ENCODE data around the gene PRKAA1.
"Not testable (repeated sequence)": the region's sequence is repeated elsewhere in the genome, so short reads cannot be mapped to it uniquely, and the experiment has no call there.

PRKAA1 gene

DNA sequence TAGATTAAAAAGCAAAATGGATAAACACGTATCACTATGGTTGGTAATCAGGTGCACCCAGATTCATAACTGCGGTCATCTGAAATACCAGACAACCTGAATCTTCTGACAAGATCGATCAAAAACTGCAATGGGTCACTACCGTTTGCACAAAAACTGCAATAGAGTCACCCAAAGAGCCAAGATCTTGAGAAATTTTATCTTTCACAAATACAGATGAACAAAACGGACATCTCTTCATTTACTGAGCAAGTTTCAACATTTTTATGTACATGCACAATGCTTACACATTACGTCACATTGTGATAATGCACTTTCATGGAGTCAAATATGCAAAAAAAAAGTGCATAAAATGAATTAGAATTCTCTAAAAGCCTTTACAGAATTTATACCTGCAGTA lies 18.6 kb downstream of the PRKAA1 start:
- DNase-seq (ENCODE audit: low spot score): no peak

DNA sequence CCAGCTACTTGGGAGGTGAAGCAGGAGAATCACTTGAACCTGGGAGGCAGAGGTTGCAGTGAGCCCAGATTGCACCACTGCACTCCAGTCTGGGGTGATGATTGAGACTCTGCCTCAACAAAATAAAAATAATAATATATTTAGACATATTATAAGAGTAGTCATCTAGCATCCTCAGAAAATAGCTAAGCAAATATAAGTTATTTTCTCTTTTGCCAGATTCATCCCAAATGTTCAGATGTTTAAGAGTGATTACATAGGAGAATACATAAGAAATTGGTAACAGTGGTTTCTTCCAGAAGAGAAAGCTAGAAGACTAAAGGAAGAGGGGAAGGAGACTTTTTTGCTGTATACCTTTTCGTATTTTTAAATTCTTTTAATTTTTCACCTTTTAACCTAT lies 20.0 kb downstream of the PRKAA1 start:
- DNase-seq (ENCODE audit: low spot score): no peak

DNA sequence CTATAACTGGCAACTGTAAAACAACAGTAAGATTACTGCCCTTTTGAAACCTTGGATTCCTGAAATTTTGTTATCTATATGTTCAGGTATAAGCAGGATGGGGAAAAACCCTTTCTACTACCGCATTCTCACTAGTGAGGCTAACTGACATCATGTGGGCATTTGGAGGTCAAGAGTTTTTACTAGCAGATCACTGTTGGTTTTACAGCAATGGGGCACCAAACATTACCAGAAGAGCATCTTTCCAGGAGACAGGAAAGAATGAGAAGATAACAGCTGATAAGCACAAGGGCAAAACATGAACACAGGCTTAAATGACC lies 21.6 kb downstream of the PRKAA1 start:
- DNase-seq (ENCODE audit: low spot score): no peak

DNA sequence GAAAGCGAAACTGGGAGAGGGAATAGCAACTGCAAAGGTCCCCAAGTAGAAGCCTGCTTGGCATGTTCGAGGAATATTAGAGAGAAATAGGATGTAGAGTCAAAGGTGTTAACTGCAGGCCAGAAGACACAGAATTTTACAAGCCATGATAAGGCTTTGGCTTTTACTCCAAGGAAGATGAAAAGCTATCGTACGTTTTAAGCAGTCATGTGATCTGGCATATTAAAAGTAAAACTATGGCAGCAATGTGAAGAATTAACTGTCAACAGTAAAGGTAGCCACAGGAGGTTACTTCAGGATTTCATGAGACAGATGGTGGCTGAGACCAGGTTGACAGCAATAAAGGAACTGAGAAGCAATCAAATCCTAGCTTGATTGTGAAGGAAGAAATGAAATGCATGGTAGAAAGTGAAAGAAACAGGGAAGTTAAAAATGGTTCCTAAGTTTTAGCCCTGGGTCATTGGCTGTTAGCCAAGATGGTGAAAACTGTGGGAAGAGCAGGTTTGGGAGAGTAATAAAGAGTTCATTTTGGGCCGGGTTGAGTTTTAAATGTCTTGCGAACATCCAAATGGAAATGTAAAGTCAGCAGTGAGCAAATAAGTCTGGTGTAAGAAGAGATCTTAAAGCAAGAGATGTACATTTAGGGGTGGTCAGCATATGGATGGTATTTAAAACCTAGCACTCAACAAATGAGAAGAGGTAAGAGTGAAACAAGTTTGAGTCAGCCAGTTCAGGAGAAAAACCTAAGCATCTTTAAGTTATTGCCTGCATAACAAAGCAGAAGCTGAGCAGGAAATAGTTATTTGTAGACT lies 22.1 kb downstream of the PRKAA1 start:
- no peak for DNase-seq (ENCODE audit: low spot score)

DNA sequence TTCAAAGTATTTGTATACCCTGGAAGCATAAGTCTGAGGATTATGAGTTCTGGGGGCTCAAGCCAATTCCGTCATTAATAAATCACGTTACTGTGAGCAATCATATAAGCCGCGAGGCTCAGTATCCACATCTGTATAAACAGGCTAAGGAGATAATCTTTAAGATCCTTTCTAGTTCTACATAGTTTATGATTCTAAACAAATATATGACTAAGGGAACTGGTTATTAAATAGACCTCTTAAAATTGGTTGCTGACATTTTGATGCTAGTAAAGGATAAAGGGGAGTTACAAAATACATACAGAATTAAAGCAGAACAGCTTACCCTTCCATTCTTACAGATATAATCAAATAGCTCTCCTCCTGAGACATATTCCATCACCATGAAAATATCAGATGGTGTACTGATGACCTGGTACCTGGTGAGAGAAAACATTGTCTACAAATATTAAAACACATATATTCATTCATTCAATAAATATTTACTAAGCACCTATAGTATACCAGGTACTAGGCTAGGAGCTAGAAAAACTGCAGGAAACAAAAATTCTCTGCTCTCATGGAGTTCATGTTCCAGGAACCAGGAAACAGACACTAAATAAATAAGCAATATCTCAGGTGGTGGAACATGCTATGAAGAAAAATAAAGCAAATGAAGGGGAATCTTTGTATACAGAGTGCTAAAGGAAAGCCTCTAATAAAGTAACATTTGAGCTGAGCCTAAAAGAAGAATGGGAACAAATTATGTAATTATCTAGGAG lies 22.9 kb downstream of the PRKAA1 start:
- no peak for DNase-seq (ENCODE audit: low spot score)

DNA sequence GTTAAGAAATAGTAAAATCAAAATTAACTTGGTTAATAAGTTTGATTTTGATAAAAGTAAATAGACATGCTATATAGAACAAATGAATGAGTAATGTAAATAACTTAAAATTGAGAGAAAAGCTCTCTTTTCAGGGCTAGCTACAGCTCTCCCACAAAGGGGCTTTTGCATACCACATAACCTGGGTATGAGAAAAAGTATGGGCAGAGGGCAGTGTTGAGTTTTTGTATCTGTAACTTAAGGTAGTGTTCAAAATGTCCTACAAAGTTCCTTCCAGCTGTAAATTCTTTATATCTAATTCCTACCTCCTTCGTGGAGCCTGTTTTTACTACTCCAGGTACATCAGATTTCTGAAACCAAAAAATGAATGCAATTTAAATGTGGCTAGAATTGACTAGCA lies 23.6 kb downstream of the PRKAA1 start:
- DNase-seq (ENCODE audit: low spot score): no peak

DNA sequence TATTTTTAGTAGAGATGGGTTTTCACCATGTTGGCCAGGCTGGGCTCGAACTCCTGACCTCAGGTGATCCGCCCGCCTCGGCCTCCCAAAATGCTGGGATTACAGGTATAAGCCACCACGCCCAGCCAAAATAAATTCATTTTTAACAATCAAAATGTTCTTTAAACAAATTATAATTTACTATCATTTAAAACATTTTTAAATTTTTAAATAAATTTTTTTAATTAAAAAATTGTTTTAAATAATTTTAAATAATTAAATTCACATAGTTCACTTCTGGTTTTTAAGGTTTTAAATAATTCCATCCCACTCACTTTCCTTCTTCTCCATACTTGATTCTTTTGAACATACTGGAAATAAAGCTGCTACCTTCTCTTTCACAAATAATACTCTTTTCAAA lies 27.4 kb downstream of the PRKAA1 start:
- no peak for DNase-seq (ENCODE audit: low spot score)

DNA sequence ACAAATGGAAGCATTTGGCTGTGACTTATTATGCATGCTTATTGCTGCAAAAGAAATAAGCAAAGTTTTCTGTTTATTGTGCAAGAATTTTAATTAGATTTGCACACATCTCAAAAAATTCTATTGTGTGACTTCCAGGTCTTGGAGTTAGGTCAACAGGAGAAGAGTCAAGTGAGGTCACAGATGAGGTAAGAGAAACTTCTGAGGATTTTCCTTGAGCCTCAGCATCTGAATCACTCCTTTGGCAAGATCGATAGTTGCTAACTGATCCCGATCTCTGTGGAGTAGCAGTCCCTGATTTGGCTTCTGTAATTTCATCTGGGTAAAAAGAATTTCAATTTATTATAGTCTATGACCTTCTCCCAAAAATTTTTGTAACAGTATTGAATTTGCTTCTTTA lies 35.5 kb downstream of the PRKAA1 start:
- no peak for DNase-seq (ENCODE audit: low spot score)

DNA sequence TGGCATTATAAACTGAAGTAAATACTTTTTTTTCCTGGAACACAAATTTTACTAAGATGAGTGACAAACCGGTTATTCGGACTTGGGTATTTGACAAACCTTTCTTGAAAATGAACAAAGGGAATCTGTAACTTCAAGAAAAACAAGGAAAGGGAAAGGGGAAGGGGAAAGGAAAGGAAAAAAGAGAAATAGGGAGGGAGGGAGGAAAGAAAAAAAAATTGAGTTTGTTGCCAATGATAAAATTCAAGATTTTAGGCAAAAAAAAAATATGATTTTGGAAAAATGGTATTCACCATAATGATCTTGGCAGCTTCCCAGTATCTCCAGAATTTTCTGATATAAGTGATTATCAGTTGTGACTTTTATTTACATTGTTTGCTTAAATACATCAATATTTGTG lies 40.8 kb downstream of the PRKAA1 start:
- no peak for DNase-seq (ENCODE audit: low spot score)

DNA sequence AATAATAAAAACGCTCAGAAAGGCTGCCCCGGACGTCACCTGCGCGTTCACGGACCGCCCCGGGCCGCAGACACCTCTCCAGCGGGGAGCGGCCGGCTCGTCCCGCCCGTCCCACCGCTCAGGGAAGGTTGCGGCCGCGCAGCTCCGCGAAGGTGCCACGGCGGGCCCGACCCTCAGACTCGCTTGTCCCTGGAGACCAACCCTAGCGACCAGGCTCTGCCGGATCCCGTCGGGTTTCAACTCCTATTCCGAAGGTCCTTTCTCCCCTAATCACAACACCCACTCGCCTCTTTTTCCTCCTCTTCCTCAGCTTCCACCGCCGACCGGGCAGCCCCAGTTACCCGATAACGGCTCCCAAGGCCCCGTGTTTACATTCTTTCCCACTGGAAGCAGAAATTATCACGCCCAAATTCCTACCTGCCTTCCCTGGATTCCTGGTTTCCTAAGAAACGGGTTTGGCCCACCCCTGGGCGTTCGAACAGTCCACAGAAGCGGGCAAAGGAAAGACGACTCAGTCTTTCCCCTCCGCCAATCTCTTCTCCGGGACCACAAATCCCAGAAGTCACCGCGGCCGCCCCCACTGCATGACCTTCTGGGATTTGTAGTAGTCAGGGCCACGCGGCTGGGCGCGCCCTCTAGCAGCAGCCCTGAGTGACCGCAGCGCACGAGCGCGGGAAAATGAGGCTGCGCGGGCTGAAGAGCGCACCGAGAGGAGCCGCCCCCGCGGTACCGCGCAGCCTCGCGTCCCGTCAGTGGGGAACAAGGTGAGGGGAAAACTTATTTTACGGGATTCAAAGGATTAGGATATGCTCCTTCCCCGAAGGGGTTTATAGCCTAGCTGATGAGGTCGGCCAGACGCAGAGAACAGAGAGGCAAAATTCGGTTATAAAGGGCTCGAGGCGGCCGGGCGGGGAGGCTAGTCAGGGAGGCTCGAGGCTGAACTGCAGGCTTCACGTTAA lies 42.5 kb downstream of the PRKAA1 start, which contains the start of gene TTC33:
Gene TTC33, minus strand, starts transcription at position 555 of the 959 bp plus-strand sequence. CDS start 8,943 bp downstream, outside the sequence.
- peak; percentile 91 for DNase-seq (ENCODE audit: low spot score)

DNA sequence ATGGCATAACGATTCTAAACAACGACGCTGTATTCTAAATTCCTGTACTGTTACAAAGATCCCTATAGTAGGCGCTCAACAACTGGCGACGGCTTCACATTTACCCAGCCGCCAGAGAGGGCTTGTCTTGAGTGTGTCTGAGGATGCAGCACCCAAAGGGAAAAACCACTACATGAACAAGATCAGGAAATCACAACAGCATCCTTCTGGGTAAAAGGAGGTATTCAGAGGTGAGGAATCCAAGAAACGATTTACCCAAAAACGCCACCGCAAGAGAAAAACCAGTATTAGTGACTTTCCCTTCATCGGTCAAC lies 43.1 kb downstream of the PRKAA1 start:
- peak; percentile 78 for DNase-seq (ENCODE audit: low spot score)

DNA sequence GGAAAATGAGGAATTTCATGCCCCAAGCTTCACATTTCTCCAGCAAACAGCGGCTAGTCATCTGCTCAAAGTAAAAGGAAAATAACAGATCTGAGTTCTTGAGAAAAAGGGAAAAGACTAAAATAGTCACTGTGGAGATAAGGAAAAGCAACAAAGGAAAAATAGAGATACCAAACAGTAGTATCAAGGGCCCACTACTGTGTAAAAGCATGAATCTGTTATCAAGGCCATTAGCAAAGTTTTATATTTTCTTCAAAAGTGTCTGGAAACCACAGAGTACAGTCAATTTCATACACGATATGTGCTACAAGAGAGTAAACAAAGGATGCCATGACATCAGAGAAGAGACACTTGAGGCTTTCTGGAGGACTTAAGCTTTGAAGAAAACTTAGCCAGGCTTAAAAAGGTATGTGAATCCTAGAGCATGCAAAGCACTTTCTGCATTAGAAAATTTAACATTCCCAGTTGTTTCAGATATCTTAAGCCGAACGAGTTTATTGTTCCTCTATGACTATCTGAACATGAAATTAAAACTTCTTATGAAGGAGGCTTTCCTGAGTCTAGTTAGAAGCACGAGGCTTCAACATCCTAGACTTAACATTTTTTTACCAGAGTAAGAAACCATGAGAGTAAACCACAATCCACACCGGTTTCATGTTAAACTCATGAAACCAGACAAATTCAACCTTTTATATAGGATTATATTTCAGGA lies 43.6 kb downstream of the PRKAA1 start:
- peak; percentile 10 for DNase-seq (ENCODE audit: low spot score)

DNA sequence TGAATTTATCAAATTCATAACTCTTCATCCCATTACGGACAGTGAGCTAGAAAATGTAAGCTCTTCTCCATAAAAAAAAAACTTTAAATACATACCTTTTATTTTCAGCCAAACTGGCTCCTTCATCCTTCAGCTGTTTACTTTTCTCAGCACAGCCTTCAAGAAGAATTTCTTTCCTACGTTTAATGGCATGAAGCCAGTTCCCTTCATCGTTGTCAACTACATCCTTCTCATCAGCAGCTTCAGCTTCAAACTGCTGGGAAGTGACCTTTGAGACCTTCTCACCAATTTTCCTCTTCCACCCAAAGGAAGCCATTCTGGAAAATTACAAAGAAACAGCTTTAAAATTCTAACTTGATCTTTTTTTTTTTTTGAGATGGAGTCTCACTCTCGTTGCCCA lies 51.5 kb downstream of the PRKAA1 start:
- DNase-seq (ENCODE audit: low spot score): no peak

DNA sequence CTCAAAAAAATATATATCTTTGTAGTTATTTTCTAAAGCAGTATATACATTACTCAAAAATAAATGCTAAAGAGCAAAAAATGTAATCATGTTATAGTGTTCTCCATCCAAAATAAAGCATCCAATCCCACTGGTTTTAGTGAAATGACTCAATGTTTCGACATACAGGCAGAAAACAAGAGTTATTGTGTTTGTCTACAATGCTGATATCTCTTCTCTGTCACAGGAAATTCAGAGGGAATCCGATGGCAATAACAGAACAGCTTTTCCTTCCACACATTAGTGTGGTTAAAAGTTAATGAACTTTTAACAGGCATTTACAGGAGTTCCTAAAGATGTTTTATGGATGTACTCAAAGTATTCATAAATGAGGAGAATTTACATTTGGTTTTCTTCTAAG lies 54.4 kb downstream of the PRKAA1 start:
- DNase-seq (ENCODE audit: low spot score): no peak

DNA sequence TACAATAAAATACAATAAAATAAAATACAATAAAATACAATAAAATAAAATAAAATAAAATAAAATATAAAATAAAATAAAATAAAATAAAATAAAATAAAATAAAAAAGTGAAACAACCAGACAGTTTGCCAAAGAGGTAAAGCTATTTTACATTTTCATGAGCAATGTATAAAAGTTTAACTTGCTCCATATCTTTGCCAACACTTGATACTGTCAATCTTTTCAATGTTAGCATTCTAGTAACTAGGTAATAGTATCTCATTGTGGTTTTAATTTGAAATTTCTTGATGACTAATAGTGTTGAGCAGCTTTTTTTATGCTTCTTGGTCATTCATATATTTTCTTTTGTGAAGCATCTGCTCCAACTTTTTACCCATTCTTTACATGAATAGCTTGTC lies 59.7 kb downstream of the PRKAA1 start:
- DNase-seq (ENCODE audit: low spot score): no peak

DNA sequence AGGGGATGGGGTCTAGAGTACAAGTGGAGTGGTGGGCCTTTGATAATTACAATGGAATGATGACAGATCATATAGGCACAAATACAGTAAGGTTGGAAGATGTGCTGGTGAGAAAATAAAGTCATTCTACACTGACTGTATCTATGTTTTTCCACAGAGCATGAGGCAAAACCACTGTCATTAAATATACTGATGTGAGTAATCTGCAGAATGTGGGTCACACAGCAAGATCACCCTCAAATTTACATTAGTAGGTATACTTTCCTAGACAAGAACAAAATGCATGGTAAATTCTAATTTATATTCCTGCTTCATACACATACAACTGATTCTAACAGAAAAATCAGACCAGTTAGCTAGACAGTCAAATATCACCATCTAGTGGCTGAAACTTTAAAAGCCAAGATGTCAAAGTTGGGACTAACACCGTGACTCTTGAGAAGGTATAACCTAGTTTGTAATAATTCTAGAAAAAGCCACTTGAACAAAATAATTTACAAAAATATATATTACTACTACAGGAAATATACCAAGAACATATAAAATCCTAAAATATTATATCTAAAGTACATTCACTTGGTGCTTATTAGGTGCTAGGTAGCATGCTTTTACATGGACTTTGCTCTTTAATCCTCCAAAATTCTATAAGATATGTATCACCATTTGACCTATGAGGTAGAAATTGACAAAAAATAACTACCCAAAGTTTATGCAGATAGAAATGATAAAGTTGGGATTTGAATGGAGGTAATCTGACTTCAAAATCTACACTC lies 61.9 kb downstream of the PRKAA1 start:
- DNase-seq (ENCODE audit: low spot score): peak; percentile 52

DNA sequence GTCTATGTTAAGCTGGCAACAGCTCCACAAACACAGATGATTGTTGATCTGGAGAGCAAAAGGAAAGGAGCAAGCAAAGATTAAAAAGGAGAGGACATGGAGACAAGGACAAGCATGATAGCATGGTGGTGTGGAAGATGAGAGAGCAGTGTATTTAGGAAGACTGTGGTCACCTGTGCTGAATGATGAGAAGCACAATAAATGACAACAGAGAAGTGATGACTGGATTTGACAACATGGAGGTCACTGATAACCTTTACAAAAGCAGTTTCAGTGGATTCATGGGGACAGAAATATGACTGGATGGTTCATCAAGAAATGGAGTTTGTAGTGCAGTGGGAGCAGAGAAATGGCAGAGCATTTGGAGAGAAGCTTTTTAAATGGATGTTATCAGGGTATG lies 62.6 kb downstream of the PRKAA1 start:
- no peak for DNase-seq (ENCODE audit: low spot score)

DNA sequence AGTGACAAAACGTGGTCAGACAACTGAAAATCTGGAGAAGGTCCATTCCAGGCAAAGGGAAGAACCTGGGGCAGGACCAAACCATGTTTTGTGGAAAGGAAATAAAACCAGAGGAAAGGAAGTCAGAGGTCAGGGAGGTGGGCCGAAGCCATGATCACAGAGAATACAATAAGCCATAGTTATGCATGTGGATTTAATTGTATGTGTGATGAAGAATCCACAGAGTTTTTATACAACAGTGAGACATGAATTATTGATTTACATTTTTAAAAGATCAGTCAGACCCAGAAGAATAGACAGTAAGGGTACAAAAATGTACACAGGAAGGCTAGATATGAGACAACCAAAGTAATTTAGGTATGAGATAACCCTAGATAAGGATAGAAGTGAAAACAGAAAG lies 63.2 kb downstream of the PRKAA1 start:
- DNase-seq (ENCODE audit: low spot score): no peak

DNA sequence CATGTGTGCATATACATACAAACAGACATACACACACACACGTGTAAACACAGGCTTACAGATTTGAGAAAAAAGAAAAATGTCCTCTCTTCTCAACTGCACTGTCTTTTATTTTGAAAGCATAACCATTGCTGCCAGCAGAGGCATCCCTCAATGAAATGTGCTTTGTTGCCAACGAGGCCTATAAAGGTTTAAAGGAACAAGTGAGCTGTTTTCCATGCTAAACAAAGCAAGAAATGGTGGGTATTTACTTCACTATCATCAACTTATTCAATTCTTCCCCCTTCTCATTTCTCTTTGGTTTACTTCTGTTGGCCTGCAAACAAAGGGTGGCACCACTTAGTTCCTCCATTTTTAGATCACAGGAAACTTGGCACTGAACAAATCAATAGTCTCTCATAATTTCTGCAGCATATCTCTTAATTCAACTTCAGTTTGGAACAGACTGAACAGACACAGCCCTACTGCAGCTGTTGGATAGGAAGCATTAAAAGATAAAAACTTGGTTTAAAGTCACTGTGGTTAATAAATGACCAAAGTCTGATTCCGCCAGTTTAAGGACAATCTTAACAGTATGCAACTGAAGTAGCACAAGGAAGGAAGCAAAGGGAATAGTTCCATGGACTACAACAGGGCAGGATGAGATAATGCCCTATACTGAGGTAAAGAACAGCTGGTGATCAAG lies 64.2 kb downstream of the PRKAA1 start:
- no peak for DNase-seq (ENCODE audit: low spot score)

DNA sequence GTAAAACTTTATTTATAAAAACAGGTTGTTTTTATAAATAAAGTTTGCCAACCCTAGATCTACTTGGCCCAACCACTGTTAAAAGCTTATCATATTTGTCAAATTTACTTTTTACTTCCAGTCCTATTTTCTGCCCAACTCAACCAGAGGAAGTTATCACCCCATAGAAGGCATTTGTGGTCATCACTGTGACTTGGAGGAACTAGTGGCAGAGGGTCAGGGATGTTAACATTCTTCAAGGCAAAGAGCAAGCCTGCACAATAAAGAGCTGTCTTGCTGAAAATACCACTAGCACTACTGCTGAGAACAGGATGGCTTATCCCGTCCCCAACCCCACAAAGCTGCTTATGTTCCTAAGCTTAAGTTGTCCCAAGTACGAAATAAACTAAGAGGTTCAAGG lies 64.7 kb downstream of the PRKAA1 start:
- no peak for DNase-seq (ENCODE audit: low spot score)

DNA sequence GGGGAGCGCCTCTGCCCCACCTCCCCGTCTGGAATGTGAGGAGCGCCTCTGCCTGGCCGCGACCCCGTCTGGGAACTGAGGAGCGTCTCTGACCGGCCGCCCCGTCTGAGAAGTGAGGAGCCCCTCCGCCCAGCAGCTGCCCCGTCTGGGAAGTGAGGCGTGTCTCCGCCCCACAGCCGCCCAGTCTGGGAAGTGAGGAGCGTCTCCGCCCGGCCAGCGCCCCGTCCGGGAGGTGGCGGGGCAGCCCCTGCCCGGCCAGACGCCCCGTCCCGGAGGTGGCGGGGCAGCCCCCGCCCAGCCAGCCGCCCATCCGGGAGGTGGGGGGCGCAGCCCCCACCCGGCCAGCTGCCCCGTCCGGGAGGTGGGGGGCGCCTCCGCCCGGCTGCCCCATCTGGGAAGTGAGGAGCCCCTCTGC lies 75.7 kb downstream of the PRKAA1 start:
- DNase-seq (ENCODE audit: low spot score): not testable (repeated sequence)

Measured in hematopoietic multipotent progenitor cell treated with erythropoietin and hydrocortisone succinate and interleukin-3 and kit ligand, for 15 days (in vitro differentiated cells).